Measurements from ENCODE around the gene FBP2.
"Not testable (repeated sequence)": the region's sequence is repeated elsewhere in the genome, so short reads cannot be mapped to it uniquely, and the experiment has no call there.

FBP2 gene

GRCh38 chr9:94603259-94604160, 9.9 kb upstream of the FBP2 start:
- peak; percentile 18 to 71 (median 40) for DNase-seq

- DNase-seq, result no peak
Observed at GRCh38 chr9:94602666-94603065, 9.0 kb upstream of the FBP2 start.

DNA sequence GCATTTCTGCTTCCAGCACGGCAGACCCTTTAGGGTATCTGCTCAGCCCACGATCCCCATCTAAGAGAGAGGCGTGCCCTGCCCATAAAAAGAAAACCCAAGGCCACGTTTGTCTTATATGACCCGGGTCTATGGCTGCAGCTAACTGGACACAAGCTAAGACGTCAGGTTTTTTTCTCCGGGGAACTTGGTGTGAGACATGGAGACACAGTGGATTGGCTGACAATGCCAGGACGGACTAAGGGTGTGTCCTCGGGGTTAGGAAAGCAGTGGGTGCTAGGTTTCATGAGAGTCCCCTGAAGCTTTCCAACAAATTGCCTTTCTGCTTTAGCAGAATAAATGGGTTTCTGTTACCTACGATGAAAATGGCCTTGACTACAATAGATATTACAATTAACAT, 7.1 kb upstream of the FBP2 start:
- DNase-seq, result no peak

DNA sequence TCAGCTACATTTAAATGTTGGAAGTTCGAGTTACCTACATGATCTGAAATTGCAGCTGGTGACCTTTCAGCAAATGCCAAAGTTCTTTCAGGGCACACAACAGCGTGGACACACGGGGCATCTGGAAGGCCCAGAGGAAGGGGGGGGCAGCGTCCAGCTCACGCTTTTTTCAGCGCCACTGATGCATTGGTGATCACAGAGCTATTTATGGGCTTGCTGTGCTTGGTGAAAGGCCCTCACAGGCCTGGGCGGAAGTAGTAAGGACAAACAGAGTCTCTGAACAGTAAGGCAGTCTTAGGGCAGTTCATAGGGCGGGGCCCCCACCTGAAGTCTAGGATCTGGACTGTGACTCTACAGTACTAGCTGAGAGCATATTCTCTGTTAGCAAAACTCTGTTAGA, 6.6 kb upstream of the FBP2 start:
- no peak for DNase-seq

- no peak for DNase-seq
Observed at GRCh38 chr9:94599102-94599501, 5.5 kb upstream of the FBP2 start.

GRCh38 chr9:94592683-94593082, 941 bp downstream of the FBP2 start:
- peak in 1 of 3 experiments; percentile 4 for DNase-seq

- no peak for DNase-seq
Observed at GRCh38 chr9:94591876-94592275, 1.7 kb downstream of the FBP2 start.

- DNase-seq, result not testable (repeated sequence)
Observed at GRCh38 chr9:94591046-94591545, 2.5 kb downstream of the FBP2 start.

DNA sequence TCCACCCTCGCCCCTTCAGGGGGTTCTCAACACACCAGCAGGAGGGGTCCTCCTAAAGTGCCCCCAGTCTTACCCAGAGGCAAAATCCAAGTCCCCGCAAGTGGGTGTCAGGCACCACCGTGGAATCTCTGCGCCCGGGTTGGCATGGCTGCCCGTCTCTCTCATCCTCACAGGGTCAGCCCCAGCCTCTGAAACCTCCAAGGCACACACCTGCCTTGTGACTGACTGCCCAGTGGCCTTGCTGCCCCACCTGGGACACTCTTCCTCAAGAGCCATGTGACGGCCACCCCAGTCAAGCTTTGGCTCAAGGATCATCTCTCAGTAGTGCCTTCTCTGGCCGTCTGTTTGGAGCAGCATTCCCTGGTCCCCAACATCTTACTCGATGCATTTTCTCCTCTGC, 4.9 kb downstream of the FBP2 start:
- DNase-seq, result no peak

DNA sequence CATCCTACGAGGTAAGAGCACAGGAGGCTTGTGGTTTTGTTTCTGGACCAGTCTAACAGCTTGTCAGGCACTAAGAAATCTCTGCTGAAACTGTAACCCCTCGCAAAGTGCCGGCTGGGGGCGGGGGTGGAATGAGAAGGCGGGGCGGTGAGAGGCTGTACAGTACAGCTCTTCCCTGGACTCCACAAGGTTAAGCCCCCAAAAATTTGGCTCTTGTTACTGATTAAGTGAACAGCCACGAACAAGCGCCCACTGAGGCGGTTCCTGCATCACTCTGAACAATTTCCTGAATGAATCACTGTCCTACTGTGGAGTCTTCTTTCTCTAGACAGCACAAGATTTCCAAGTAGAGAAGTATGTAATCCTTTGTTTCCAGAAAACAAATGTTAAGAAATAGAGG, 6.8 kb downstream of the FBP2 start:
- no peak for DNase-seq

GRCh38 chr9:94586316-94586715, 7.3 kb downstream of the FBP2 start:
- DNase-seq, result no peak

- no peak for DNase-seq
Observed at GRCh38 chr9:94584555-94584954, 9.1 kb downstream of the FBP2 start.

DNA sequence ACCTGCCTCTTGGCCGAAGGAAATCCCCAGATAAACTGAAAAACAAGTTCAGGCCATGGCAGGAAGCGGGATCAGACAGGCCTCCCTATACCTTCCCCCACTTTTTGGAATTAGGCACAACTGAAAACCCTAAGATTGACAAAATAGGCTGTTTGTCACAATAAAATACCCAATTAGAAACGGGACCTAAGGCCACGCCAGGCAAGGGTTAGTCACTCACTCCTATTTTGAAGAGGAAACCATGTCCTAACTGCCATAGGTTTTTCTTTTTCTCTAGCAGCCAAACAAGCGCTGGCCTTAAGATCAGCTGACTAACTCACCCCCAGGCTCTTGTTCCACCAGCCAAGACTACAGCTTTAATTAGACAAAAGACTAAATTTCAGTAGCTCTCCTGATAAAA, 11.9 kb downstream of the FBP2 start:
- no peak for DNase-seq

- DNase-seq, result no peak
Observed at GRCh38 chr9:94577571-94577970, 16.1 kb downstream of the FBP2 start.

DNA sequence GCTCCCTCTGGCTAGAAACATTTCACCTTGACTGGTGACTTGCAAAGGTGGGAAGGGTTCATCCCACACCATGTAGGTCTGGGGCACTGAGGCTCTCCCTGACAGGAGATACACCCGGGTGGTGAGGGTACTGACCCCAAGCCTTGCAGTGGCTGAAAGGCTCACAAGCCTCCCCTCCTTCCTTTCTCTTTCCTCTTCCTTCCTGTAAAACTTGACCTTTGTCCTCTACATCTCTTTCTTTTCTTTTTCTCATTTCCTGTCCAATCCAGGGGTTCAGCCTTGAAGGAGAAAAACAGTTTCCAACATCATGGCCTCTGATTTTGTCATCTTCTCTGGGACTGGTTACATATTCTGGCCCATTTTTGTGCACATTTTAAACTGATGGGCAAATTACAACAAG, 16.6 kb downstream of the FBP2 start:
- DNase-seq, result no peak

GRCh38 chr9:94576131-94576530, 17.5 kb downstream of the FBP2 start:
- no peak for DNase-seq

GRCh38 chr9:94568972-94569712, 24.5 kb downstream of the FBP2 start:
- DNase-seq, result no peak

DNA sequence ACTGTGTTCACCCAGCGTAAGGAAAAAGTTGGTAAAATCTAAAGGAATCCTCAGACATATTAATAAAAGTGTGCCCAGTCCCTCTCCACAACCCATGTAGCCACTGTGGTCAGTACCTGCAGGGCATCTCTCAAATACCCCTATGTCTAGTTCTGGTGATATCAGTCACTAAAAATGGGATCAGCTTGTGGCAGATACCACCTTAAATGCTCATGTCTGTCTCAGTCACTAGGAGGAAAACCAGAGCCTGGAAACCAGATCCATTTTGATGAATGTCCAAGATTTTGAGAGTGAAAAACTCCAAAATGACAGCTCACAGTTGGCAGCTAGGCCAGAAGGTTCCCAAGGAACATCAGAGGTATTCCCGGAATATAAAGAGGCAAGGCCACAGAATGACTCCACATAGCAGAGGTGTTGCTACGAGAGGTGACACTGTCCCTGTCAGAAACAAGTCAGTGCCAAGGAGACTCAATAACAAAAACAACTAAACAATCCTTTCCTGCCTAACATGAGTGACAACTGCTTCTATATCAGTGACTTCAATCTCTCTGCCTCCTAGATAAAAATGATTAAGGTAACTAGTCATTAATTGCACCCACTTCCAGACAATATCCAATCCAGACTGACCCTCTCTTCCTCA, 25.3 kb downstream of the FBP2 start:
- DNase-seq, result no peak

DNA sequence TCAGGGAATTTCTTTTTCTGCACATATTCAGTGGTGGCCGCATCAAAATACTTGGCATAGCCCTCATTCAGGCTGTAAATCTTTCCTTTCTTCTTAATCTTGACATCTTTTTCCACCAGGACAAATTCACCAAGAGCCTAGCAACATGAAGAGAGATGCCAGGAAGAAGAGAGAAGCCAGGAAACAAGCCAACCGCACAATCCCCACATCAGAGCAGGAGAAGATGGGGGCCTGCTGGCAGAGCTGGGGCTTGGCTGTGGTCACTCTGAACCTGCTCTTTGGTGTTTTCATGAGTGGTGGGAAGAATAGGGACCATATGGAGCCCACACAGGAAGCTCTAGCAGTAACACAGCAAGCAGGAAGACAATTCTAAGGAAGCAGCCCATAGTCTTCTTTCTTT, 26.4 kb downstream of the FBP2 start:
- no peak for DNase-seq

DNA sequence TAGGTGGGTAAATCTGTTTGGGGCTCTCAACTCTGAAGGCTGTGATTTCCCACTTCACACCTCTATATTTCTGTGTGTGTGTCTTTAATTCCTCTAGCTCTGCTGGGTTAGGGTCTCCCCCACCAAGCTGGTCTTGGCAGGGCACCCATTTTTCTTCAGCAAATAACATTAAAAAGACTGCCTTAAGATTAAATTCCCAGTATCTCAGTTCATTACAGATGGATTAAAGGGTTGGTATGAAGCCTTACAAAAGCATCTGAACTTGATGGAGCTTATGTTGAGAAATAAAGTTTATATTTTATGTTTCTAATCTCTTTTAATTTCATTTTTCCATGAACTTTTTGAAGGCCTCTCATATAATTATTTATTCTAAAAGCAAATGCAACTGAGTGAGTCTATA, 27.1 kb downstream of the FBP2 start:
- DNase-seq, result no peak

DNA sequence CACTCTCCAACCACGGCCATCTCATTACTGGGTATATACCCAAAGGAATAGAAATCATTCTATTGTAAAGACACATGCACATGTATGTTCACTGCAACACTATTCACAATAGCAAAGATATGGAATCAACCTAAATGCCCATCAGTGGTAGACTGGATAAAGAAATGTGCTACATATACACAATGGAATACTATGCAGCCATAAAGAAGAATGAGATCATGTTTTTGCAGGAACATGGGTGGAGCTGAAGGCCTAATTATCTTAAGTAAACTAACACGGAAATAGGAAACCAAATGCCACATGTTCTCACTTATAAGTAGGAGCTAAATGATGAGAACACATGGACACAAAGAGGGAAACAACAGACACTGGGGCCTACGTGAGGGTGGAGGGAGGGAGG, 29.3 kb downstream of the FBP2 start:
- not testable (repeated sequence) for DNase-seq

GRCh38 chr9:94563548-94563947, 30.1 kb downstream of the FBP2 start:
- no peak for DNase-seq

DNA sequence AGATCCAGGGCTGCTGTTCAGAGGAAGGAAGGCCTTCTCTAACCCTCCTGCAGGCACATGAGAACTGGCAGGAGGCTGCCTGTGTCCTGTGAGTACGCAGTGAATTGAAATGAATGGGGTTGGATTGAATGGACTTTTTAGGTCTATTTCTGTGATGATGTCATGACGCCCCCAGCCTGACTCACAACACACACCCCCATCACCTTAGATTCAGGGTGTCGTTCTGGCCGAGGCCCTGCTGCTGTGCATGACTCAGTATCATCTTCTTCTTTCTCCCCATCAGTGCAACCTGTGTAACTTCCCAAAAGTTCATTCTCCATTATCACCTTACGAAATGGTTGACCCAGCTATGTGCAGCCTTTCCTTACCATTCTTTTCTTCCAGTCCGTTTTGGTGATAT, 33.4 kb downstream of the FBP2 start:
- DNase-seq, result no peak

- no peak for DNase-seq
Observed at GRCh38 chr9:94557376-94557775, 36.2 kb downstream of the FBP2 start.

Data from NCI-H1417 (cell line).